ENCODE data around the gene PVRIG. TPM values are rescaled to one million over a fixed set of nuclear protein-coding genes. Genes with fewer than 3 reads are reported as not detected.

The PVRIG gene
- total RNA-seq, 4 donors from 2014 or later: 0.13 to 0.51 TPM; not detected in 2

GRCh38 chr7:100198266-100198665 is 21.5 kb upstream of the PVRIG start:
- TF ChIP-seq POLR2A (IDR thresholded peaks at IDR 0.05): no peak
- no peak for TF ChIP-seq CTCF (IDR thresholded peaks at IDR 0.05)
- H3K4me3 ChIP-seq (ENCODE audit: low read depth, poor library complexity, severe bottlenecking): no peak overlapping the region
- WGBS, 2 donors: 91 to 93% methylated on average over 10 of the region's 10 CpGs
- DNase-seq (ENCODE audit: low spot score in 2 of 2): no peak
- intact Hi-C loops (cut with DNase I; ENCODE audit: low total_unique reads): no loop called here

DNA sequence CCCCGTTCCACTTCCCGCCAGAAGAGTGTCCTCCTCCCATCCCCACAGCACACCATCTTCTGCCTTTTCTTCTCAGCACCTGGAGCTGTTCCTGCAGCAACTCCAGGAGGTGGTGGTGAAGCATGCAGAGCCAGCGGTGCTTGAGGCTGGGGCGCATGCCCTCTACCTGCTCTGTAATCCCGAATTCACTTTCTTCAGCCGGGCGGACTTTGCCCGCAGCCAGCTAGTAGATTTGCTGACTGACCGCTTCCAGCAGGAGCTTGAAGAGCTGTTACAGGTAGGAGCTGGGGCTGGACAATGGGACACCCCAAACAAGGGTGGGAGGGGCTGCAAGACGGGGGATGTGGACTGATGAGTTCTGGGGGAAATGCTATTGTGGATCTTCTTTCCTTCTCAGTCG is 19.1 kb upstream of the PVRIG start:
- DNase-seq (ENCODE audit: low spot score in 2 of 2): no peak
- no peak for TF ChIP-seq POLR2A (IDR thresholded peaks at IDR 0.05)
- TF ChIP-seq CTCF (IDR thresholded peaks at IDR 0.05): no peak
- intact Hi-C loops (cut with DNase I; ENCODE audit: low total_unique reads): loop anchor here (10.0 kb wide), 1 partner anchor 66 kb away; no protein-coding TSS in a partner anchor

GRCh38 chr7:100204454-100204853 is 15.3 kb upstream of the PVRIG start:
- WGBS, 2 donors: 89 to 93% methylated on average over 9 of the region's 9 CpGs
- intact Hi-C loops (cut with DNase I; ENCODE audit: low total_unique reads): loop anchor here (10.0 kb wide), 1 partner anchor 70 kb away; no protein-coding TSS in a partner anchor
- no peak for DNase-seq (ENCODE audit: low spot score in 2 of 2)
- H3K4me3 ChIP-seq (ENCODE audit: low read depth, poor library complexity, severe bottlenecking): no peak overlapping the region
- TF ChIP-seq POLR2A (IDR thresholded peaks at IDR 0.05) (no peak), CTCF (IDR thresholded peaks at IDR 0.05) (no peak)

More for the DNA sequence above, 19.1 kb upstream of the PVRIG start:
- 86% methylated on average over 11 of the region's 11 CpGs for WGBS, 2 donors
- H3K4me3 ChIP-seq (ENCODE audit: low read depth, poor library complexity, severe bottlenecking): no peak overlapping the region

DNA sequence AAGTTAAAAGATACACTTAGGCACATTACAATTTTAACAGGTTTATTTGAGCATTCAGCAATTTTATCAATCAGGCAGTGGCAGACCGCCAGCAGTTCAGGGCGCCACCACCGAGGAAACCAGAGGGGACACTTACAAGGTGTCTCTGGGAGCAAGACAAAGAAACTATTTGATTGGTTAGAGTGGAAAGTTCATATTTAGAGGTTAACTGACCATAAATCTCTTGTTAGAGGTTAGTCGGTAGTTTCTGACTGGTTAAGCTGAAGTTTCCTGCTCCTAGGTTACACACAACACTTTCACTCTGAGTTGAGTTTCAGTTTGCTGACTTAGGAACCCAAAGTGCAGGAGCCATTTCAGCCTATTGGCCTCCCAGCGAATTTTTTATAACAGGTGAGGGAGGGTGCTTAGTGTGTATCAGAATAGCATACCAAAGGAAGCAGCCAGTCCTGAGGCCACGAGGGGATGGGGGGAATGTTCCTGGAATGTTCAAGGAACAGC is 10.8 kb upstream of the PVRIG start:
- no peak overlapping the region for H3K4me3 ChIP-seq (ENCODE audit: low read depth, poor library complexity, severe bottlenecking)
- TF ChIP-seq CTCF (IDR thresholded peaks at IDR 0.05) (no peak), POLR2A (IDR thresholded peaks at IDR 0.05) (no peak)
- intact Hi-C loops (cut with DNase I; ENCODE audit: low total_unique reads): loop anchor here (10.0 kb wide), 1 partner anchor 74 kb away; no protein-coding TSS in a partner anchor
- DNase-seq (ENCODE audit: low spot score in 2 of 2): no peak
- 58 to 66% methylated on average over 6 of the region's 6 CpGs for WGBS, 2 donors

DNA sequence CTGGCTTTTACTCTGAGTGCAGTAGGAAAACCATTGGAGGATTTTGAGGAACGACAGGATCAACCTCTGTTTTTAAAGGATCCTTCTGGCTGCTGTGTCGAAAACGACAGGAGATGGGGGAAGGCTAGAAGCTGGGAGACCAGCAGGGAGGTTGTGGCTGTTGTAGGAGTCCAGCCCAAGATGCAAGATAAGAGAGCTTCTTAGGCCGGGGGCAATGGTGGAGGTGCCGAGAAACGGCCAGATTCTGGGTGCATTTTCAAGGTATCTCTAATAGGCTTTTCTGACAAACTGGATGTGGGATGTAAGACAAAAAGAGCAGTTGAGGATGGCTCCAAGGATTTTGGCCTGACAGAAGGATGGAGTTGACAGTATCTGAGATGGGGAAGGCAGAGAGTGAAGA is 10.3 kb upstream of the PVRIG start:
- TF ChIP-seq CTCF (IDR thresholded peaks at IDR 0.05) (no peak), POLR2A (IDR thresholded peaks at IDR 0.05) (no peak)
- WGBS, 2 donors: 79 to 81% methylated on average over 6 of the region's 6 CpGs

GRCh38 chr7:100210805-100211204 is 8.9 kb upstream of the PVRIG start:
- no peak overlapping the region for H3K4me3 ChIP-seq (ENCODE audit: low read depth, poor library complexity, severe bottlenecking)
- intact Hi-C loops (cut with DNase I; ENCODE audit: low total_unique reads): no loop called here
- no peak for DNase-seq (ENCODE audit: low spot score in 2 of 2)
- no peak for TF ChIP-seq CTCF (IDR thresholded peaks at IDR 0.05)
- TF ChIP-seq POLR2A (IDR thresholded peaks at IDR 0.05): no peak
- WGBS, 2 donors: 64 to 69% methylated on average over 5 of the region's 5 CpGs

More for the DNA sequence above, 10.3 kb upstream of the PVRIG start:
- no peak for DNase-seq (ENCODE audit: low spot score in 2 of 2)
- intact Hi-C loops (cut with DNase I; ENCODE audit: low total_unique reads): loop anchor here (10.0 kb wide), 1 partner anchor 75 kb away; no protein-coding TSS in a partner anchor
- H3K4me3 ChIP-seq (ENCODE audit: low read depth, poor library complexity, severe bottlenecking): no peak overlapping the region

Measured in lower leg skin (tissue), 4 donors.